PC-9 (cell line): ENCODE results near the gene CD3D.

Source experiments
- EZH2 ChIP-seq: fragments of 200-600 bp; sonication (generic); IDR thresholded peaks from 2 replicates; pipeline ENCODE4 v1.8.0; 2017; ENCODE audit warnings: antibody characterized with exemption, low read depth
- TF ChIP-seq, protein P1 (sequence below): fragments of 200-600 bp; sonication (generic); conservative IDR thresholded peaks from 2 replicates; pipeline ENCODE4 v1.6.1; 2017; ENCODE audit warnings: mixed run types, antibody characterized with exemption, mild to moderate bottlenecking, moderate library complexity

- no peak for TF ChIP-seq EZH2
- TF ChIP-seq, protein P1, sequence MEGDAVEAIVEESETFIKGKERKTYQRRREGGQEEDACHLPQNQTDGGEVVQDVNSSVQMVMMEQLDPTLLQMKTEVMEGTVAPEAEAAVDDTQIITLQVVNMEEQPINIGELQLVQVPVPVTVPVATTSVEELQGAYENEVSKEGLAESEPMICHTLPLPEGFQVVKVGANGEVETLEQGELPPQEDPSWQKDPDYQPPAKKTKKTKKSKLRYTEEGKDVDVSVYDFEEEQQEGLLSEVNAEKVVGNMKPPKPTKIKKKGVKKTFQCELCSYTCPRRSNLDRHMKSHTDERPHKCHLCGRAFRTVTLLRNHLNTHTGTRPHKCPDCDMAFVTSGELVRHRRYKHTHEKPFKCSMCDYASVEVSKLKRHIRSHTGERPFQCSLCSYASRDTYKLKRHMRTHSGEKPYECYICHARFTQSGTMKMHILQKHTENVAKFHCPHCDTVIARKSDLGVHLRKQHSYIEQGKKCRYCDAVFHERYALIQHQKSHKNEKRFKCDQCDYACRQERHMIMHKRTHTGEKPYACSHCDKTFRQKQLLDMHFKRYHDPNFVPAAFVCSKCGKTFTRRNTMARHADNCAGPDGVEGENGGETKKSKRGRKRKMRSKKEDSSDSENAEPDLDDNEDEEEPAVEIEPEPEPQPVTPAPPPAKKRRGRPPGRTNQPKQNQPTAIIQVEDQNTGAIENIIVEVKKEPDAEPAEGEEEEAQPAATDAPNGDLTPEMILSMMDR, result no peak
Observed at GRCh38 chr11:118334745-118335144, 7.8 kb downstream of the CD3D start.
